Left ventricle myocardium inferior (tissue), 1 donor: ENCODE measurements around the gene SNRNP27. TPM values are rescaled to one million over a fixed set of nuclear protein-coding genes. Genes with fewer than 3 reads are reported as not detected.

ENCODE experiments used
- DNase-seq: peaks from one replicate; pipeline ENCODE4 v3.0.0-alpha.2; 2020
- H3K27ac ChIP-seq: fragments of 200-600 bp; replicated peaks from 2 replicates; pipeline ENCODE4 v1.8.0; 2021
- H3K27me3 ChIP-seq: fragments of 200-600 bp; 2 replicates; pipeline ENCODE4 v1.8.0; 2021; ENCODE audit warnings: low read depth
- H3K36me3 ChIP-seq: fragments of 200-600 bp; 2 replicates; pipeline ENCODE4 v1.8.0; 2021
- H3K4me1 ChIP-seq: fragments of 200-600 bp; 2 replicates; pipeline ENCODE4 v1.8.0; 2021
- H3K4me3 ChIP-seq: fragments of 200-600 bp; 2 replicates; pipeline ENCODE4 v1.8.0; 2021; ENCODE audit warnings: mild to moderate bottlenecking, moderate library complexity
- H3K9me3 ChIP-seq: fragments of 200-600 bp; replicated peaks from 2 replicates; pipeline ENCODE4 v1.8.0; 2021
- CTCF ChIP-seq: fragments of 200-600 bp; IDR thresholded peaks from 2 replicates; pipeline ENCODE4 v1.8.0; 2021; ENCODE audit warnings: antibody characterized with exemption, mild to moderate bottlenecking, borderline replicate concordance
- intact Hi-C: fragments of 100-400 bp; cut with micrococcal nuclease; formaldehyde crosslinking; loops from one replicate; pipeline ENCODE4 v1.11.0; 2022
- total RNA-seq: library from RNA; stranded (reverse); fragmentation: NEBNext Ultra II Directional; extraction: Animal tissue kit (Norgen Biotek cat#: 25700); gene quantifications from one replicate; pipeline ENCODE4 v1.2.1, GENCODE V29; 2021
- donor health status: DM: no; HTN: yes; CAD: no; lungs with severe emphysema.

Gene SNRNP27
- total RNA-seq, 1 donor from 2014 or later: 56.0 TPM

- no peak overlapping the region for H3K27ac ChIP-seq
- no peaks in the 10 kb centered on the region for H3K9me3 ChIP-seq
- intact Hi-C loops: no loop called here
- no peak overlapping the region for H3K4me3 ChIP-seq
- no peak for TF ChIP-seq CTCF
- H3K27me3 ChIP-seq: peaks cover 9% of the 10 kb centered on the region
- H3K36me3 ChIP-seq: peaks cover 34% of the 10 kb centered on the region
- no peak for DNase-seq
- no peaks in the 10 kb centered on the region for H3K4me1 ChIP-seq
Observed at GRCh38 chr2:69944756-69945155, 51.0 kb downstream of the SNRNP27 start.

GRCh38 chr2:69945441-69945840 is 51.7 kb downstream of the SNRNP27 start:
- H3K4me3 ChIP-seq: no peak overlapping the region
- H3K27ac ChIP-seq: no peak overlapping the region
- H3K4me1 ChIP-seq: no peaks in the 10 kb centered on the region
- intact Hi-C loops: no loop called here
- no peak for TF ChIP-seq CTCF
- H3K27me3 ChIP-seq: peaks cover 9% of the 10 kb centered on the region
- H3K9me3 ChIP-seq: no peaks in the 10 kb centered on the region
- no peak for DNase-seq
- peaks cover 31% of the 10 kb centered on the region for H3K36me3 ChIP-seq

GRCh38 chr2:69945941-69946340 is 52.2 kb downstream of the SNRNP27 start:
- Histone ChIP-seq H3K9me3 (no peaks in the 10 kb centered on the region), H3K27me3 (peaks cover 9% of the 10 kb centered on the region), H3K4me1 (no peaks in the 10 kb centered on the region), H3K27ac (no peak overlapping the region), H3K36me3 (peaks cover 26% of the 10 kb centered on the region), H3K4me3 (no peak overlapping the region)
- intact Hi-C loops: no loop called here
- TF ChIP-seq CTCF: no peak
- DNase-seq: no peak

- TF ChIP-seq CTCF: no peak
- Histone ChIP-seq H3K27ac (no peak overlapping the region), H3K4me3 (no peak overlapping the region), H3K36me3 (peaks cover 19% of the 10 kb centered on the region), H3K9me3 (no peaks in the 10 kb centered on the region), H3K27me3 (peaks cover 9% of the 10 kb centered on the region), H3K4me1 (no peaks in the 10 kb centered on the region)
- intact Hi-C loops: no loop called here
- no peak for DNase-seq
Observed at GRCh38 chr2:69946351-69947324, 52.9 kb downstream of the SNRNP27 start.

- H3K27ac ChIP-seq: no peak overlapping the region
- no peak overlapping the region for H3K4me3 ChIP-seq
- H3K4me1 ChIP-seq: no peaks in the 10 kb centered on the region
- DNase-seq: no peak
- H3K36me3 ChIP-seq: peaks cover 11% of the 10 kb centered on the region
- H3K9me3 ChIP-seq: no peaks in the 10 kb centered on the region
- no peak for TF ChIP-seq CTCF
- intact Hi-C loops: no loop called here
- peaks cover 9% of the 10 kb centered on the region for H3K27me3 ChIP-seq
Observed at GRCh38 chr2:69947325-69947931, 53.7 kb downstream of the SNRNP27 start.
